GM18519 (cell line): ENCODE data around the gene DHCR24.
"Not testable (repeated sequence)": the region's sequence is repeated elsewhere in the genome, so short reads cannot be mapped to it uniquely, and the experiment has no call there.

ENCODE experiments used
- ATAC-seq: cut with Tn5 transposase; IDR thresholded peaks from one replicate; pipeline ENCODE4 v1.9.1; 2021; ENCODE audit warnings: mild to moderate bottlenecking, moderate library complexity; ENCODE audit not compliant: unreplicated experiment, low FRiP score

Gene DHCR24

GRCh38 chr1:54886724-54887664 lies at the start of gene DHCR24:
TSS of gene DHCR24 (minus strand) at chr1:54887195. CDS start at chr1:54887119, 76 bp downstream.
- peak; percentile 88 for ATAC-seq

GRCh38 chr1:54936791-54937190 lies 49.8 kb upstream of the DHCR24 start:
- ATAC-seq = no peak

- no peak for ATAC-seq
Observed at GRCh38 chr1:54934869-54935268, 47.9 kb upstream of the DHCR24 start.

- ATAC-seq = not testable (repeated sequence)
Observed at GRCh38 chr1:54934081-54934480, 47.1 kb upstream of the DHCR24 start.

GRCh38 chr1:54931275-54931840 lies 44.4 kb upstream of the DHCR24 start:
- ATAC-seq = no peak

GRCh38 chr1:54929700-54930099 lies 42.7 kb upstream of the DHCR24 start:
- ATAC-seq = no peak

GRCh38 chr1:54928327-54928726 lies 41.3 kb upstream of the DHCR24 start:
- ATAC-seq = no peak

- no peak for ATAC-seq
Observed at GRCh38 chr1:54927472-54928240, 40.7 kb upstream of the DHCR24 start.

GRCh38 chr1:54926970-54927369 lies 40.0 kb upstream of the DHCR24 start:
- no peak for ATAC-seq

GRCh38 chr1:54922921-54923421 lies 36.0 kb upstream of the DHCR24 start:
- no peak for ATAC-seq

- no peak for ATAC-seq
Observed at GRCh38 chr1:54922040-54922761, 35.2 kb upstream of the DHCR24 start.

GRCh38 chr1:54919367-54920359 lies 32.7 kb upstream of the DHCR24 start:
- ATAC-seq = no peak

- ATAC-seq = not testable (repeated sequence)
Observed at GRCh38 chr1:54911076-54911475, 24.1 kb upstream of the DHCR24 start.

GRCh38 chr1:54906586-54906985 lies 19.6 kb upstream of the DHCR24 start:
- no peak for ATAC-seq

GRCh38 chr1:54904476-54905048 lies 17.6 kb upstream of the DHCR24 start:
- no peak for ATAC-seq

GRCh38 chr1:54894271-54894670 lies 7.3 kb upstream of the DHCR24 start:
- no peak for ATAC-seq

- no peak for ATAC-seq
Observed at GRCh38 chr1:54892586-54892985, 5.6 kb upstream of the DHCR24 start.

GRCh38 chr1:54889132-54889725 lies 2.2 kb upstream of the DHCR24 start:
- ATAC-seq = no peak
